ENCODE data around the gene CNTROB.

DNA sequence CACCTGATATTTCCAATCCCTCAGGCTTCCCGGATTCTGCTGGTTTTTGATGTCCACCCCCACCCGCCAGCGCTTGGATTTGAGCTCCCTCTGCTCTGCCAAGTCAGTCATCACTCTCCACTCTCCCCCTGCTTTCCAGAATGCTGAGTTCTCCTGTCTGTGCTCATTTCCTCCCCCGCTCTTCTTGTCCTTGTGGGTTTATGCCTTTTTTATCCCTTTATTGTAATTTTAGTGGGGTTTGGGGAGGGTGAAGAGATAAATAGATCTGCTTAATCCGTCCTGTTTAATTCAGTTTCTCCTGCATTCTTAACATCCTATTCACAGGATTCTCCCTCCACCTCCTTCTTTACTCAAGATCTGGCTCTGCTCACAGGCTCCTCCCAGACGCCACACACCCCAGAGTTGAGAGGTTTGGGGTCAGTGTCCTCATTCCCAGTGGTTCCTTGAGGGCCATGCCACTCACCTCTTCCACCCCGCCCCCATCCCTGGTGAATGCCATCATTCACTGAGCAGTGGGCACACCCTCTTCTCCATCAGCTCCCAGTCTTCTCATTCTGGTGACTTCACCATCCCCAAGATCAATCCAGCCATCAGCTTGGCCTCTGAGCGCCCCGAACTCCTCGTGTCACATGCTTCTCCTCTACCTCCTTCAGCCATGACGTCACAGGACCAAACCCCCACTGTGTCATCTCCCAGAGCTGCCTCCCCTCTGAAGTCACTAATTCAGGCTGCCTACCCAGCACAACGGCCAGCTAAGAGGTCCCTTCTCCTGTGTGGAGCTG lies 55.3 kb downstream of the CNTROB start:
- TF ChIP-seq POLR2AphosphoS5 (IDR thresholded peaks at IDR 0.05; ENCODE audit: low read depth, low read length): no peak
- TF ChIP-seq TAF1 (IDR thresholded peaks at IDR 0.05; ENCODE audit: borderline replicate concordance, low read depth, low read length): no peak
- no peak for TF ChIP-seq POLR2A (IDR thresholded peaks at IDR 0.05; ENCODE audit: low read depth, low read length)

Measured in GM12892 (cell line).